GM21390 (cell line): Measurements from ENCODE around the gene CDT1.
A peak's percentile ranks its signal among the peaks of the same experiment; 100 is the strongest.

ENCODE experiments used
- ATAC-seq: cut with Tn5 transposase; IDR thresholded peaks from one replicate; pipeline ENCODE4 v1.9.1; 2021; ENCODE audit not compliant: unreplicated experiment

The CDT1 gene

DNA sequence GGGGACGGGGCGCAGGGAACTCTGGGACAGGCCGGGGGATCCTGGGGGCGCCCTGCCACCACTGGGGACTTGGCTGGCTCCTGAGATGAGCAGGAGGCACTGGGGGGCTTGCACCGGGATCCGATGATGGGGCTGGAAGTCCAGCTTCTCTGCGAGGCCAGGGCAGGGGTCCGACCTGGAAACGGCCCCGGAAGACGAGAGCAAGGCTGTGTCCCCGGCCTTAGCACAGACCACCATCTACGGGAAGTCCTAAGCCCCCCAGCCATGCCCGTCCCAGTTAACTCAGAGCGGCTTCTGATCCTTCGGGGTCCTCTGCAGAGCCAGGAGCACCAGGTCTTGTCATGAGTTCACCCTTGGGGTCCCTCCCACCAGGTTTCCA lies 573 bp downstream of the CDT1 start:
- ATAC-seq: no peak

DNA sequence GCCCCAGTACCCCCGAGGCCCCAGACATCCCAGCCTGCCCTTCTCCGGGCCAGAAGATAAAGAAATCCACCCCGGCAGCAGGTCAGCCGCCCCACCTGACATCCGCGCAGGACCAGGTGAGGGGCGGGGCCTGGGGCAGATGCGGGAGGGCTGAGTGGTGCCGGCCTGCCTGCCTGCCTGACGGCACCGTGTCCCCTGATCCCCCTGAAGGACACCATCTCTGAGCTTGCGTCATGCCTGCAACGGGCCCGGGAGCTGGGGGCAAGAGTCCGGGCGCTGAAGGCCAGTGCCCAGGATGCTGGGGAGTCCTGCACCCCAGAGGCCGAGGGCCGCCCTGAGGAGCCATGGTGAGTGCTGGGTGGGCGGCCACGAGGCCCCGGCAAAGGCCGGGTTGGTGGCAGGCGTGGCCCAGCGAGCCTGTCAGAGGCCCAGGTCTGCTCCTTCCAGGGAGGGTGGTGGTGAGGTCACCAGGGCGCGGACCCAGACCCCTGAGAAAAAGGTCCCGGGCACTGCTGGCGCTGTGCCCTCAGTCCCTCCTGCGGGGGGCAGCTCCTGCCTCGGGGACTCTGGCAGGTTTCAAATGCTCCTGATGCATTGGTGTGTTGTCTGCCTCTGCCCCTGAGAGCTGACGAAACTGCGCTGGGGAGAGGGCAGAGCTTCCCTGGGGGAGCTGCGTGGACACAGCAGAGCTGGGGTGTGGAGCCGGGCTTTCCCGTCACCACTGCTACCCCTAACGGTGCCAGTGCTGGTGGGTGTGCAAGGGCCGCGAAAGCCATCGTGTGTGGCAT lies 1.2 kb downstream of the CDT1 start:
- no peak for ATAC-seq

DNA sequence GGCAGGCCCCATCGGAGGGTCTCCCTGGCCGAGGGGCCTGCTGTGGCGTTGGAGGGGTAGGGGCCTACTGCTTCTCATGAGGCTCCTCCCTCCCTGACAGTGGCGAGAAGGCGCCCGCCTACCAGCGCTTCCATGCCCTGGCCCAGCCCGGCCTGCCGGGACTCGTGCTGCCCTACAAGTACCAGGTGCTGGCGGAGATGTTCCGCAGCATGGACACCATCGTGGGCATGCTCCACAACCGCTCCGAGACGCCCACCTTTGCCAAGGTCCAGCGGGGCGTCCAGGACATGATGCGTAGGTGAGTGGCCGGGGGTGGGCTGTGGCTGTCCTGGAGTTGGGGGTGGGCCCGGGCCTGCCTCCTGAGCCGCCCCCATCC lies 1.7 kb downstream of the CDT1 start:
- no peak for ATAC-seq

DNA sequence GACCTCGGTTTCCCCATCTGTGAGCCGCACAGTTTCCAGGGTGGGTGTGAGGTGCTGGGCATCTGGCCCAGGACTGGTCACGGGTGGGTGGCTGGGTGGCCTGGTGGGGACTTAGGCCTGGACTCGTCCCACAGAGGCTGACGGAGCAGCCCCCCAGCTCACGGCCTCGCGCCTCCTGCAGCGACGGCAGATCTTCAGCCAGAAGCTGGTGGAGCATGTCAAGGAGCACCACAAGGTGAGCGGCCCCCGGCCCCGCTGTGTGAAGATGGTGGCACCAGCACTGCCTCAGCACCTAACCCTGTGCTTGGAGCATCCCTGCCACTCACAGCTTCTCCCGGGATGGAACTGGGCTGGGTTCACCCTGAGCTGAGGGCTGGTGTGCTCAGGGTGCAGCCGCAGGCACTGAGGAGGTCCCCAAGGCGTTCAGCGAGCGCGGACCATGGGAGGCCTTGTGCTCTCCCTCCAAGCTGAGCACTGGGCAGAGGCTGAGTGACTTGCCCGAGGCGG lies 2.4 kb downstream of the CDT1 start:
- ATAC-seq: no peak

DNA sequence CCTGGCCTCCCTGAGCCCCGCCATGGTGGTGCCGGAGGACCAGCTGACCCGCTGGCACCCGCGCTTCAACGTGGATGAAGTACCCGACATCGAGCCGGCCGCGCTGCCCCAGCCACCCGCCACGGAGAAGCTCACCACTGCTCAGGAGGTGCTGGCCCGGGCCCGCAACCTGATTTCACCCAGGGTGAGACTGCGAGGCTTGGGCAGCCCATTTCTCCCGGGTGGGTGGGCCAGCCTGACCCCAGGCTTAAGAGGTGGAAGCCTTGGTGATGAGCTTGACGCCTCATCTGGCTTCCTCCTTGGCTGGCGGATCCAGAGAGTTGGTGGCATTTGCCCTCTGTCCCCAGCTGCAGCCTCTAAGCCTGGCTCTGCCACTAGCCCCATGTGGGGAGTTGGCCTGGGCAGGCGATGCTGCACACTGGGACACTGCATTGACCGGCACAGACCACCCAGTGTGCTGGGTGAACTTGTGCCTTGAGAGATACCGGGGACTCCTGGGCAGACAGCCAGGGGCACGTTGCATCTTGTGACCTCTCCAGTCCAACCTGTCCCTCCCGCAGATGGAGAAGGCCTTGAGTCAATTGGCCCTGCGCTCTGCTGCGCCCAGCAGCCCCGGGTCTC lies 3.0 kb downstream of the CDT1 start:
- ATAC-seq: no peak

DNA sequence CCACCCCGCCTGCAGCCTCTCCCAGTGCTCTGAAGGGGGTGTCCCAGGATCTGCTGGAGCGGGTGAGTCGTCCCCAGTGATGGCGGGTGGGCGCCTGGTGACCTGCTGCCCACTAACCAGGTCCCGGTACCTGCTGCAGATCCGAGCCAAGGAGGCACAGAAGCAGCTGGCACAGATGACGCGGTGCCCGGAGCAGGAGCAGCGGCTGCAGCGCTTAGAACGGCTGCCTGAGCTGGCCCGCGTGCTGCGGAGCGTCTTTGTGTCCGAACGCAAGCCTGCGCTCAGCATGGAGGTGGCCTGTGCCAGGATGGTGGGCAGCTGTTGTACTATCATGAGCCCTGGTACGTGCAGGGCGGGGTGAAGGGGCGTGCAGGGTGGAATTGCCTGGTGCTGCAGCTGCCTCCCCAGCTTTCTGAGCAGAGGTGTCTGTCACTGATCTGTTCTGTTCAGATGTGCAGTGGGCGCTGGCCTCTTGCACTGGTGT lies 3.6 kb downstream of the CDT1 start:
- ATAC-seq: no peak

DNA sequence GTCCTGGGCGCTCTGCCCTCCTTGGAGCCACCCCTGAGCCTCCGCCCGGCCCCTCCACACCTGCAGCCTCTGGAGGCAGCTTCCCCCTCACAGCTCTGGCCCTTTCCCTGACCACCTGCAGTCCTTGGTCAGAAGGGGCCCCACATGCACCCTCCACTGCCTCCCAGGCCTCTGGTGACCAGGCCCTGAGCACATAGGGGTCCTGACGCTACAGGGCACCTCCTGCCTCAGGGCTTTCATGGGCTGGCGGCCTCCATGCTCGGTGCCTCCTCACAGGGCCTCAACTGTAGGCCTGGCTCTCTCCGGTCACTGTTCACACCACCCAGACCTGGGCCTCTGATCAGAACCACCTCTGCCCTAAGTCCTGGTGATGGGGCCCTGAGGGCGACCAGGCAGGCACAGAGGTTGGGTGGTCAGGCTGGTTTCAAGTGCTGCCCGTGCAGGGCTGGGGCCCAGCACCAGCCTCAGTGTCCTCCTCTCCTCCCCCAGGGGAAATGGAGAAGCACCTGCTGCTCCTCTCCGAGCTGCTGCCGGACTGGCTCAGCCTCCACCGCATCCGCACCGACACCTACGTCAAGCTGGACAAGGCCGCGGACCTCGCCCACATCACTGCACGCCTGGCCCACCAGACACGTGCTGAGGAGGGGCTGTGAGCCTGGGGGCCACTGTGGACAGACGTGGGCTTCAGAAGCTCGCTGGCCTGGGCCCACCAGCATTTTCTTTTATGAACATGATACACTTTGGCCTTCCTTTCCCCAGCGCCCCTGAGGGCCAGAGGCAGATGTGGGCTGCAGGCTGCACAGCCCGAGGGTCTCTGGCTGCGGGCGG lies 4.3 kb downstream of the CDT1 start:
- ATAC-seq: no peak

DNA sequence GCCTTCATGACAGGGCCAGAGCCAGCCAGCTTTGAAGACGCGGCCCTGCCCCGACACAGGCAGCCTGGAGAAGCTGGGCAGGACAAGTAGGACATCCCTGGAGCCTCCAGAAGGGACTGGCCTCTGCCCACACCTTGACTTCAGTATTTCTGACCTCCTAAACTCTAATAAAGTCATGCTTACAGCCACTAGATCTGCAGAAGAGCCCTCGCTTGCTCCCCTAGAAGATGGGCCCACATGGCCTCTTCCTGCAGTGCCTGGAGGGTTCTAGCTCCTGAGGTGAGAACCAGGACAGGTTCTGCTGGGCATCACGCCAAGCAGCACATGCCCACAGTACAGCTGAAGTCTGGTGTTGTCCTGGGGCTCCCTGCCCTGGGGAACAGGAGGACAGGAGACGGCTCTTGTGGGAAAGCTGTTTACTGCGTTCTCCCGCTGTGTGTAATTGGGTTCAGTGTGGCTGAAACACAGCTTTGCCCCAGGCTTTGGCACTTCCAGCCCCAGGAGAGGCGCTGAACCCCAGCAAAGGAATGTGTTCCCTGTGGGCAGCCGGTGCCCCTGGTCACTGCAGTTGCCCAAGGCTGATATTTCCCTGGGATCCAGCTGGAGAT lies 5.6 kb downstream of the CDT1 start:
- ATAC-seq: no peak

DNA sequence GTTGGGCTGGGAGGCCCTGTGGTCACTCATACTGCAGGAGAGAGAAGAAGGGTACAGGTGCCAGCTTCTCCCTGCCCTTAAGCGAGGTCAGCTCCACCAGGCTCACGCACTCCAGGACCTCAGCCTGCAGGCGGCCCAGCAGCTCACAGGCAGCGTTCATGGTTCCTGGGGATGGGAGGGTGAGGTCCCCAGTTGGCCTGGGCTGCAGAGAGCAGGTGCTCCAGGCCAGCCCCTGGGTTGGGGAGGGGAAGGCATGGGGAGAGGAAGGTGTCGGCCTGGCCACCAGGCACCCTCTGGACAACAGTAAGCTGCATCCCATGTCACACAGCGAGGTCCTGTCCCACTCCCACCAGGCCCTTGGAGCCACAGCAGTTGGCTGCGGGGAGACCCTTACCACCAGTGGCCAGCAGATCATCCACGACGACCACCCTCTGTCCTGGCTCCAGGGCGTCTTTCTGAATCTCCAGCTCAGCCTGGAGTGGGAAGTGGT lies 6.1 kb downstream of the CDT1 start:
- no peak for ATAC-seq

DNA sequence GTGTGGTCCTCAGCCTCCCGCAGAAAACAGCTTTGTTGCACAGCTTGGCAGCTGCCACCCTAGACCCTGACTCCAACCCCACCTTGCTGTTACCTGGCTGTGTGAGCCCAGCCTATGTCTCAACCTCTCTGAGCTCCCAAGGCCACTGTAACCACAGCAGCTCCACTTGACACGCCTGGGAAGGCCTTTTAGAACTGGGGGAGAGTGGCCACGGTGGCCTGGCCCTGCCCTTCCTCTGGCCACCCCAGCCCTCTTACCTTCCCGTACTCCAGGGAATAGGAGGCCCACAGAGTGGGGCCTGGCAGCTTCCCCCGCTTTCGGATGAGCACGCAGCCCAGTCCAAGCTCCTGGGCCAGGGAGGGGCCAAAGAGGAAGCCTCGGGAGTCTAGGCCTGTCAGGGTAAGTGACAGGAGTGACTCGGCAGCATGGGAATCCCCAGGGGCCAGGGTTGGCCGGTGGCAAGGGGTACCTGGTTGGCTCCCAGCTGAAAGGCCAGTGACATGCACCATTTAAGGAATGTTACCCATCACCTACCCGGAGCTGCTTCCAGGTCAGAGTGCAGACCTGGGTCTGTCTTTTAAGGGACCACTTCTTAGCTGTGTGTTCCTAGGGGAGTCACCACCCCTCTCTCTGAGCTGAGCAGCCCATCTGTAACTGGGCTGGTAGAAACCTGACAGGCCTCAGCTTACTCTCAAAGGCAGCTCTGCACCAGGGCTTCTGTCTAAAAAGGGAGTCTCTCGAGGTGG lies 6.8 kb downstream of the CDT1 start:
- ATAC-seq: no peak

DNA sequence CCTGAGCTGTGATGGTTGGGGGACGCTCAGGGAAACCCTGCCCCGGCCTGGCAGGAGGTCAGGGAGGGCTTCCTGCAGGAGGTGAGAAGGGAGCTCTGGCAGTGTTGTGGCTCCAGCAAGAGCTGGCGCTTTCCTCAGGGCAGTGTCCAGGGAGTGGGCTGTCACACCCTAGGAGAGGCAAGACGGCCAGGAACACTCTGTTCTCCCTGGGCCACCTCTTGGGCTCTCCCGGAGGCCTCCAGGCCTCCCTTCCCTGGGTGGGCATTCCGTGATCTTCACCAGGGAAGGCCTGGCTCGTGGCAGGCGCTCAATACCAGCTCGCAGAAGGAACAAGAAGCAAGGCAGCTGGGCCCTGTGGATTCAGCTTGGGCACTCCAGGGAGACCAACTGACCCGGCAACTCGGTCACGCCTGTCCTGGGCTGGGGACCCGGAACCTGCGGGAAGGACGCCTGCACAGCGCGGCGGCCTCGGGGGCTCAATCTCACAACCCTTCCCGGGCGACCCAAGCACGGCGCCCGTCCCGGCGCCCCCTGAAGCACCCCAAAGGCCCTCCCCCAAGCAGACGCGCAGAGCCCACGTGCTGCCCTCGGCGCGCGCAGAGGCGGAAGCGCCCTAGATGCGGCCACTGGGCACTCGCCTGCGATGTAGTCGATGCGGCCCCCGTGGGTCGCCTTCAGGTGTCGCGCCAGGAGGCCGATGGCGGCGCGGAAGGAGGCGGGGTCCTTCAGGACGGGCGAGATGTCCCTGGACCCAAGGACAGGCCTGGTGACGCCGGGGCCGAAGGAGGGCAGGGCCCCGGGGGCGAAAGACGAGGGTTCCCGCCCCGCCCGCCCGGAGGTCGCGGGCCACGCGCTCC lies 7.6 kb downstream of the CDT1 start:
- ATAC-seq: peak; percentile 46

DNA sequence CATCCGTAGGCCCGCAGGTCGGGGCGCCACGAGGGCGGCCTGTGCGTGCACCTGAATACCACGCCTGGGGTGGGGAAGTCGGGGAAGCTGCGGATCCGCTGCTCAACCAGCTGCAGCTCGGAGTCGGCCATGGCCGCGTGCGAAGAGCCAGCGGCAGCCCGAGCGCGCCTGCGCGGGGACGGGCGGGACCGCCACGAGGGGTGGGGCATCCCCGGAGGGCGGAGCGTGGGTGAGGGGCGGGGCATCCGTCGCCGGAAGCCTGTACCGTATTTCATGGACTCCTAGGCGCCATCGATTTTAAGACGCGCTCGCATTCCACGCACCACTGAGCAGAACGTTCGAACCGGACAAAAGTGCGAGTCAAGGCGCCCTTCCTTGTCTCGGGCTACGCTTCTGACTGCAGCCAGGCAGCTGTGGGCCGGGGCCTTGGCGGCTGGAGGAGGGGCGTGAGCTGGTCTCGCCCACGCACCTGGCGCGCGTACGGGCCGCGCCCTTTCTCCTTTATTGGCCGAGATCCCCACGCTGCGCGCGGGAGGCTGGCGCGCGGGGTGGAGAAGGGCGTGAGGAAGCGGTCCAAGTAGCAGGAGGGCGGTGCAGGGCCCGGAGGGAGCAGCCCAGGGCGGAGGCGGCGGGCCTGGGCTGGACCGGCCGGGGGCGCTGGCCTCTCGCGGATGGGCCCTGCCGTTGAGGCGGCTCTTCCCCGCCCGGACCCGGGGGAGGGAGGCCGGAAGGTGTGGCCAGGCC lies 8.4 kb downstream of the CDT1 start, which contains the start of gene APRT:
APRT (minus strand) TSS at position 160 of the 744 bp plus-strand sequence; CDS start at position 131, 29 bp downstream.
- ATAC-seq: peak; percentile 68

DNA sequence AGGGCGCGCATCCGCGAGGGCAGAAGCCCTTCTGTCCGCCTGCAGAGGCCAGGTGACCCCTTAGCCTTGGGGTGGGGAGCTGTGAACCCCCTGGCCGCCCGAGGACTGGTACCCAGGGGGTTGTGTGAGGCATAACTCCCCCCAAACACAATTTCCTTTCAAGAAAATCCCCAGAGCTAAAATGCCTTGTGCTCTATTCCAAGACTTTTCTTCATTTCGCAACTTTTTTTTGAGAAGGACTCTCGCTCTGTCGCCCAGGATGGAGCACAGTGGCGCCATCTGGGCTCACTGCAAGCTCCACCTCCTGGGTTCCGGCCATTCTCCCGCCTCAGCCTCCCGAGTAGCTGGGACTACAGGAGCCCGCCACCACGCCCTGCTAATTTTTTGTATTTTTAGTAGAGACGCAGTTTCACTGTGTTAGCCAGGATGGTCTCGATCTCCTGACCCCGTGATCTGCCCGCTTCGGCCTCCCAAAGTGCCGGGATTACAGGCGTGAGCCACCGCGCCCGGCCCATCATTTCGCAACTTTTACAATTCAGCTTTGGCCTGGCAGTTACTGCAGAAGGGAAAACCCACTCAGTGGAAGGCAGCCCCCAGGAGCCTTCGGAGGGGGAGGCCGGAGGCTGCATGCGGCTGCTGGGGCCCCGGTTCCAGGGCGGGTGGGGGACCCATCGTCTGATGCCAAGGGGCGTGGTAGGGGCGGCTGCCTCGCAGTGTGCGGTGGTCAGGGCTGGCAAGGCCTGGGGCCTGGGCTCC lies 9.1 kb downstream of the CDT1 start:
- no peak for ATAC-seq

DNA sequence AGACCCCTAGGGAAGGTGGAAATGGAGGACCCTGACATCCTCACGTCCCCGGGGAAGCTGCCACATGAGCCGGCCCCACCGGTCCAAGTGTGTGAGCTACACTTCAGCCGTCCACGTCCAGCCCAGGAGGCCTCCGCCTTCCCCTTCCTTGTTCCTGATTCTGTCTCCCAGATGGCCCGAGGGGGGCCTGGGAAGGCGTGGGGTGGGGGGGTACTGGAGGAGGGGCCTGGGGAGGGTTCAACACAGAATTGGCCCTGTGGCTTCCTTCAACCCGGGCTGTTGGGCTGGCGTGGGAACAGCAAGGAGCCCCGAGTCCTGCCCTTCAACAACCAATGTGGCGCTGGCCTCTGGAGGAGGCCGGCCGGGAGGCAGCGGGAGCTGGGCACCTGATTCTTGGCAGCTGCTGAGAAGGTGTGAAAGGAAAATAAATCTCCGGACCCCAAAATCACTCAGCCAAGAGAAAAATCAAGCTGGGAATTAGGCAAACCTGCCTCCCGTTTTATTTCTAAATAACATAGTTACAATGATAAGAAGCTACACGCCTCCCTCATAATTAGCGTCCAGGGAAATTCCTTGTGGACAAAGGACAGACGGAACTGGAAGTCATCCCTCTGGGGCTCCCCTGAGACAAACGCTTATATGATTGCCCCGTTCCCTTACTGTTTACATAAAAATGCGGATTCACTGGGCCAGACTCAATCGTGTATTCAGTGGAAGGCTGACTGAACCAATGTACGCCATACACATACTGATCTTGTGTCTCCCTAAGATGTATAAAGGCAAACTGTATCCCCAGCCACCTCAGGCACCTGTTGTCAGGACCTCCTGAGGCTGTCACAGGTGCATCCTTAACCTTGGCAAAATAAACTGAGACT lies 9.9 kb downstream of the CDT1 start:
- no peak for ATAC-seq

DNA sequence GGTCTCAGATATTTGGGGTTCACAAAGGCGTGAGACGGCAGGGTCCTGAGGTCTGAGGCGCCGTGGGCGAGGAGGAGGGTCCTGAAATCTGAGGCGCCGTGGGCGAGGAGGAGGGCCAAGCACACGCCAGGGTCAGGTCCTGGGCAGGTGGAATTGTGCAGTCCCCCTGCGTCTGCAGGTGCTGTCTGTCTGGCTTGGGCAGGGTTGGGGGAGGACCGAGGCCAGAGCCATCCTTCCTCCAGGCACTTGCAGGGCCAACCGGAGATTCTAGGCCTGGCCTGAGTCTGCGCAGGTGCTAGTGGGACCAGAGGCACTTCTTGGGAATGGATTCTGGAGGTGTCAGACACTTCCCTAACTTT lies 10.5 kb downstream of the CDT1 start:
- ATAC-seq: no peak

DNA sequence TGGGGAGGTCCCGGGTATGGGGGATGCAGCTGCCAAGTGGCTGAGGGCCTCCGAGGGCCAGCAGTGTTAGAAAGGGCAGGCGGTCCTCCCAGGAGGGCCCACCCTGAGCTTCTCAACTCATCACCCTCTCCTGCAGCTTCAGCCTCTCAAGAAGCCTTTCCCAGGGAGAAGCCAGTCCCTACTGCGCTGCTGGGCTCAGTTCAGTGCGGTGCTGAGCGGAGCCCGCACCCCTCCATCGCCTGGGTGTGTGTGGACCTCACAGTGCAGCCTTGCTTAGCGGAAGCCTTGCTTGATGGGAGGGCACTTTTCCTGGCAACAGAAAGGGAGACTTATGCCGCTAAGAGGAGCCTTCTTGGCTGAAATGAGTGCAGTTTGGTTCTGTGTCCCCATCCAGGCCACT lies 11.6 kb downstream of the CDT1 start:
- no peak for ATAC-seq
